Renal cortex interstitium (tissue), 11 donors: ENCODE data around the gene GPATCH2. TPM values are rescaled to one million over a fixed set of nuclear protein-coding genes. Genes with fewer than 3 reads are reported as not detected.
"Not testable (repeated sequence)": the region's sequence is repeated elsewhere in the genome, so short reads cannot be mapped to it uniquely, and the experiment has no call there.

Source experiments
- DNase-seq, 11 donors: peaks; one replicate each; pipeline ENCODE4 v3.0.0-alpha.2; 2013; ENCODE audit warnings: low read depth in 9 of 11, low spot score in 4 of 11; ENCODE audit errors: extremely low read depth in 1 of 11
- polyA plus RNA-seq, 3 donors: library from polyadenylated mRNA; unstranded; fragments of 120-200 nt; gene quantifications; one replicate each; pipeline ENCODE4 v1.2.1, GENCODE V29; 2013; ENCODE audit not compliant: insufficient read length in 3 of 3

The GPATCH2 gene
- polyA plus RNA-seq, 3 donors: 22.9 to 25.9 (median 24.9) TPM

DNA sequence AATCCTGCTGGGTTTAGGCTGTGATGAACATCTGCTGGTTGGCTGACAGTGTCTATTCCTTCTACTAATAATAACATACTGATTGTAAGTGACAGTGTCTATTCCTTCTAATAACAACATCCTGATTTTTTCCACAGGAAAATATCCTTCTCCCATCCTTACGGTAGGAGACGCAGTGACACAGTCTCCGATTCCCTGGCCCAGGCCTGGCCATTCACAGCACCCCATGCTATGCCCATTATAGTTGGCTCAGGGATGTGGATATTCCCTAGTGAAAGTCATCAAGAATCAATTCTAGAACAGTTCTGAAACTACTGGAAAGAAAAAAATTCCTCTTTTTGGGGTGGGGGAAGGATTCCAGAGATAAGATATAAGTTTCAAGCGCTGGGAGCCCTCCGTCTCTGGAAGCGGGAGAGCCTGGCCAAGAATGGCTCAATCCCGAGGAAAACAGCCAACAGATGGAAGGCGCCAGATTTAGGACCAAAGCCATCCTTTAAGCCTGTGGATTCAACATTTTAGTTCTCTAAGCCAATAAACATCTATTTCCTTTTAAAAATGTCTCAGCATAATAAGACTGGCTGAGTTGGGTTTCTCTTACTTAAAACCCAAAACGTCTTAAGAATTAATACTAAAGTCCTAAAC lies 88.6 kb downstream of the GPATCH2 start:
- no peak for DNase-seq

GRCh38 chr1:217540321-217540720 lies 90.6 kb downstream of the GPATCH2 start:
- DNase-seq: no peak

- no peak for DNase-seq
Measured at GRCh38 chr1:217539510-217539909, 91.4 kb downstream of the GPATCH2 start.

GRCh38 chr1:217535601-217536377 lies 95.1 kb downstream of the GPATCH2 start:
- DNase-seq: no peak

DNA sequence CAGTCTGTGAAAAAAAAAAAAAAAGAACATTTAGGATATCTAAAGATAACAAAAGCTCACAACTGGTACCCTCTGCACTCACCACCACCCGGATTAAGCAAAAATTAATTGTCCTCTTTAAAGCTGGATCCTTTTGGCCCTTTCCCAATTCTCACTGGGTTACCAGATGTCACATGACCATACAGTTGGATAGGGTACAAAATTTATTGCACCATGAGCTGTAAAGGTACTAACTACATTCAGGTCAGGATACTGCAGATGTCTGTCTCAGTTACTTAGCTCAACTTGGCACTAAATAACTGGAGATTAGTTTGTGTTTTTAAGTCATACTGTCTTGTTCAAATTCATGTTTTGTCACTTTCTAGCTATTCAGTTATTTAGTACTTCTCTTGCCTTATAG lies 96.3 kb downstream of the GPATCH2 start:
- no peak for DNase-seq

- no peak for DNase-seq
Measured at GRCh38 chr1:217528271-217528670, 102.6 kb downstream of the GPATCH2 start.

DNA sequence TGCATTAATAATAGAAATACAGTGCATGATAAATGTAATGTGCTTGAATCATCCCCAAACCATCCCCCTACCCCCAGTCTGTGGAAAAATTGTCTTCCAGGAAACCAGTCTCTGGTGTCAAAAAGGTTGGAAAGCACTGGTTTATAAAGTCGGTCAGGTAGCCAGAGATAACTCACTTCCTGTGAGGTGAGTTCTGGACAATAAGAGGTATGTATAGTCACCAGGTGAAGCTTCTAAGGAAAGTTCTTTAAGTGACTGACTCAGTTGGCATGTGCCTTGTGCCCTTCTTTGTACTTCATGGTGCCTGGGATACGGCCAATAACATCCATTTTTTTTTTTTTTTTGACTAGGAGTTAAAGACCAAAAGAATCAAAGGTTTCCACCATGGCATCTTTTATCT lies 103.7 kb downstream of the GPATCH2 start:
- DNase-seq: no peak

DNA sequence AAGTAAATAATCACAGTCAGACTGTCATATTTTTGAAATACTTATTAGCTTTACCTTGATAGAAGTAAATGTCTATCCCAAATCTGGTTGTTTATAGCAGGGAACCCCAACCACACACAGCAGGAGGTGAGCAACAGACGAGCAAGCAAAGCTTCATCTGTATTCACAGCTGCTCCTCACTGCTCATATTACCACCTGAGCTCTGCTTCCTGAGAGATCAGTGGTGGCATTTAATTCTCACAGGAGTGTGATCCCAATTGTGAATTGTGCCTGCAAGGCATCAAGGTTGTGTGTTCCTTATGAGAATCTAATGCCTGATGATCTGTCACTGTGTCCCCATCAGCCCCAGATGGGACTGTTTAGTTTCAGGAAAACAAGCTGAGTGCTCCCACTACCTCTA lies 104.3 kb downstream of the GPATCH2 start:
- DNase-seq: no peak

DNA sequence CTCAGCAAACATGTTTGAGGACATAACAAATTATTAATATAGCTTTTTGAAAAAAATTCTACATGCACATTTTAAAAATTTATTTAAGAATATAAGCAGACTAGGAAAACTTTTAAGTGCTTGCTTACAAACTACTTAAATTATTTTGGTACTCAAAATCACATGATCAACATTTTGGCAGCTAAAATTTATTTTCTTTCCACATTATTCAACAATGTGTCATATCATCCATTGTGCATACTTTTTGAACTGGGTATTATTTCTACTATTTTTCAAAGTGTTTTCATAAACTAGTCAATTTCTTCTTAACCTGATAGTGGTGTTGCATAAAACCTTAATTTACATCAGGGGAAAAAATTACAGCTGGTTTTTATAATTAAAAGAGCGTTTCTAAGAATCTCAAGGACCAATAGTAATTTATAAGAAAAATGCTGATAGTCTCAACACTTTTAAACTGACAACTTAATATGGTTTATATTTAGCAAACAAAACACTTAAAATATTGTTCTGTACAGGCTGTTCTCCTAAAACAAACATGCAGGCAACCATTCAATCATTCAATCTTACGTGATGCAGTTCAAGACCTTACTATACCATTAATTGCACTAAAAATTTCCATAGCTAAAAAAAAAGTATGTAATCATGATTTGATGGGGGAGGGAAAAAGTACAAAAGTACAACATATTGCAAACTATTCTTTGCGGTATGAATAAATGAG lies 105.0 kb downstream of the GPATCH2 start:
- DNase-seq: no peak

GRCh38 chr1:217524787-217525520 lies 105.9 kb downstream of the GPATCH2 start:
- no peak for DNase-seq

DNA sequence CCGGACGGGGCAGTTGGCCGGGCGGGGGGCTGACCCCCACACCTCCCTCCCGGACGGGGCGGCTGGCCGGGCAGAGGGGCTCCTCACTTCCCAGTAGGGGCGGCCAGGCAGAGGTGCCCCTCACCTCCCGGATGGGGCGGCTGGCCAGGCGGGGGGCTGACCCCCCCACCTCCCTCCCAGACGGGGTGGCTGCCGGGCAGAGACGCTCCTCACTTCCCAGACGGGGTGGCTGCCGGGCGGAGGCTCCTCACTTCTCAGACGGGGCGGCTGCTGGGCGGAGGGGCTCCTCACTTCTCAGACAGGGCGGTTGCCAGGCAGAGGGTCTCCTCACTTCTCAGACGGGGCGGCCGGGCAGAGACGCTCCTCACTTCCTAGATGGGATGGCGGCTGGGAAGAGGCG lies 107.0 kb downstream of the GPATCH2 start:
- DNase-seq: not testable (repeated sequence)

DNA sequence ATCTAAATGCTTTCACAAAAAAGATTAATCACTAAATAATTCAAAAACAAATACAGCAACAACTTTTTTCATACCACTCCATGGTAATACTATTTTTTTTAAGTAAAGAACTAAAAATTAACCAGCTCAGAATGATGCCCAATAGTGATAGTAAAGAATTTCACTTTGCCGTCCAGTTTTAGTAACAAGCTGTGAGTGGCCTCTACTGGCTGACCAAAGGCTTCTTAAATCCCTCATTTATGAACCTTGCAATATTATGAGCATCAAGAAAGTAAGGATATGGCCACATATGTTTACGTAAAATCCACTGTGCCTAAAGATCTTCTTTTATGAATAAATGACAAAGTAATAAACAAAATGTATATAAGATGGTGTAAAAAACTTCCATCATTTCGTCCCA lies 108.6 kb downstream of the GPATCH2 start:
- peak in 1 of 11 donors; percentile 1 for DNase-seq

- no peak for DNase-seq
Measured at GRCh38 chr1:217521317-217521716, 109.6 kb downstream of the GPATCH2 start.

DNA sequence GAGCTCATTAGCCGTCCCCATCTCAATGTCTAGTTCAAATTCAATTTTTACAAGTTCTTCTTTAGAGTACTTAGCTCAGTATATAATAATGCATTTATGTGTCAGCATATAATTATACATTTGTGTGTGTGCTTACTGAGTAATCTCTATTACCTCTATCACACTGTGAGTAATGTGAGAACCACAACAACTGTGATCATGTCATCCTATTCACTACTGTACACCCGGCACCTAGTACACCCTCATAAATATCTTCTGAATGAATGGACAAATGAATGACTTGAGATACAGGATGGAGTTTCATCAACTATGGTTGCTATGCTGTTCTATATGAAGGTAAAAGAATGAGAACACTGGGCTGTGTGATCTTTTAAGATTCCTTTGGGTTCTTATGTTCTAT lies 124.0 kb downstream of the GPATCH2 start:
- DNase-seq: no peak

DNA sequence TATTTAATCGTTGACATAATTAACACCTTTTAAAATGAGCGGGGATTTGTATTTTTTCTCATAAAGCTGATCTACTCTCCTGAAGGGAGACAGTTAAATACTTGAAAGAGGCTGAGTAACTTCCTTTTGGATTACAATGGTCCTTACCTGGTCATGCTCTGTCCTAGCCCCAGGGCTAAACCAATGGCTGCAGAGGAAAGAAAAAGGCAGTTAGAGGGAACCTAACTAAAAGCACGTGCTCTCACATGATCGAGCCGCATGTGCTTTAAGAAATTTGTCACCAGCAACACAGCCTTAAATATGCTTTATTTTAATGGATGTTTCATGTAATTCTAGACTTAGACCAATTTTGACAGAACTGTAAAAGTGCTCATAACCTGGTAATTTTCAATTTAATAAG lies 132.7 kb downstream of the GPATCH2 start:
- DNase-seq: no peak

- no peak for DNase-seq
Measured at GRCh38 chr1:217495249-217495648, 135.6 kb downstream of the GPATCH2 start.

- no peak for DNase-seq
Measured at GRCh38 chr1:217494767-217495166, 136.1 kb downstream of the GPATCH2 start.

- DNase-seq: no peak
Measured at GRCh38 chr1:217493290-217493689, 137.6 kb downstream of the GPATCH2 start.

DNA sequence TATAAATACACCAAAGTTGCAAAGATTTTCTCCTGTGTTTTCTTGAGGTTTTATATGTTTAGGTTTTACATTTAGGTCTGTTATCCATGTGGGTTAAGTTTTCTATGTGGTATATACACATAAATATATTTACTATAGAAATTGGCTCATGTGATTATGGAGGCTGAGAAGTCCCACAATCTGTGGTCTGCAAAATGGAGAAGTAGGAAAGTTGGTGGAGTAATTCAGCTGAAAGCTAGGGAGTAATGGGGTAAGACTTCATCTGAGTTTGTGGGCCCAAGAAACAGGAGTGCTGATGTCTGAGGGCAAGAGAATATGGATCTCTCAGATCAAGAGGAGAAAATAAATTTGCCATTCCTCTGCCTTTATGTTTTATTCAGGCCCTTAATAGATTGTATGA lies 146.0 kb downstream of the GPATCH2 start:
- no peak for DNase-seq
